Ishikawa (cell line): ENCODE measurements around the gene LRRC45.

ENCODE experiments used
- CEBPB ChIP-seq: IDR thresholded peaks from 2 replicates; pipeline ENCODE4 v1.6.1; 2012
- CREB1 ChIP-seq: IDR thresholded peaks from 2 replicates; pipeline ENCODE4 v1.6.1; 2012; ENCODE audit warnings: low read depth
- EGR1 ChIP-seq: IDR thresholded peaks from 2 replicates; pipeline ENCODE4 v1.6.1; 2012
- EP300 ChIP-seq: IDR thresholded peaks from 2 replicates; pipeline ENCODE4 v1.6.1; 2012; ENCODE audit warnings: borderline replicate concordance
- FOXM1 ChIP-seq: IDR thresholded peaks from 2 replicates; pipeline ENCODE4 v1.6.1; 2012; ENCODE audit warnings: low read depth, borderline replicate concordance
- NFIC ChIP-seq: IDR thresholded peaks from 2 replicates; pipeline ENCODE4 v1.6.1; 2012
- RAD21 ChIP-seq: IDR thresholded peaks from 2 replicates; pipeline ENCODE4 v1.6.1; 2012; ENCODE audit warnings: low read depth
- TAF1 ChIP-seq: IDR thresholded peaks from 2 replicates; pipeline ENCODE4 v1.6.1; 2012; ENCODE audit warnings: low read depth, mild to moderate bottlenecking
- TCF12 ChIP-seq: IDR thresholded peaks from 2 replicates; pipeline ENCODE4 v1.6.1; 2012; ENCODE audit warnings: low read depth
- TEAD4 ChIP-seq: IDR thresholded peaks from 2 replicates; pipeline ENCODE4 v1.6.1; 2012
- YY1 ChIP-seq: IDR thresholded peaks from 2 replicates; pipeline ENCODE4 v1.6.1; 2012; ENCODE audit warnings: low read depth
- ZBTB7A ChIP-seq: IDR thresholded peaks from 2 replicates; pipeline ENCODE4 v1.6.1; 2012; ENCODE audit warnings: low read depth
- TF ChIP-seq, protein P1 (sequence below): IDR thresholded peaks from 2 replicates; pipeline ENCODE4 v1.6.1; 2012
- TF ChIP-seq, protein P2 (sequence below): IDR thresholded peaks from 2 replicates; pipeline ENCODE4 v1.6.1; 2012
- TF ChIP-seq, protein P3 (sequence below): IDR thresholded peaks from 2 replicates; pipeline ENCODE4 v1.6.1; 2012; ENCODE audit warnings: low read depth, mild to moderate bottlenecking

Gene LRRC45

DNA sequence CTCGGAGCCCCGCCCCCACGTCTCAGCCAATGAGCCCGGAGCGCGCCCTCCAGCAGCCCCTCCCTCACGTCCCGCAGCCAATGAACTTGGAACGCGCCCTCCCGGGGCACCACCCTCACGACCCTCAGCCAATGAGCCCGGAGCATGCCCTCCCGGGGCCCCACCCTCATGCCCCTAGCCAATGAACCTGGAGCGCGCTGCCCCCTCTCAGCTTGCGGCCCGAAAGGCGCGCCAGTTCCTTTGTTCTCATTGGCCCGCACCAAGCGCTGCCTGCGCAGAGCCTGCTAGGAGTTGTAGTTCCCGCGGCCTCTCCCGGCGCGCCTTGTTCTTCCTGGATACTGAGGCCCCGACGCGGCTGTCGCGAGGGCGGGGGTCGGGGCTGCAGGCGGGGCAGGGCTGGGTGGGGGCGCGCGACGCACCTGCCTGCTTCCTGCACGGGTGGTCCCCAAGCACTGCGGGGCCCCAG is at the start of gene LRRC45:
Gene LRRC45 (plus strand): TSS at position 325 of the 466 bp plus-strand sequence. CDS start 339 bp downstream, outside the sequence.
- peak; percentile 11; the same call in 1 of the 2 replicates for TF ChIP-seq CREB1
- TF ChIP-seq TAF1 = no peak
- peak; percentile 43; the same call in 1 of the 2 replicates for TF ChIP-seq FOXM1
- 0 out of 2 replicates have a peak, but pooled peaks have one; percentile 4 for TF ChIP-seq EP300
- TF ChIP-seq CEBPB = no peak

DNA sequence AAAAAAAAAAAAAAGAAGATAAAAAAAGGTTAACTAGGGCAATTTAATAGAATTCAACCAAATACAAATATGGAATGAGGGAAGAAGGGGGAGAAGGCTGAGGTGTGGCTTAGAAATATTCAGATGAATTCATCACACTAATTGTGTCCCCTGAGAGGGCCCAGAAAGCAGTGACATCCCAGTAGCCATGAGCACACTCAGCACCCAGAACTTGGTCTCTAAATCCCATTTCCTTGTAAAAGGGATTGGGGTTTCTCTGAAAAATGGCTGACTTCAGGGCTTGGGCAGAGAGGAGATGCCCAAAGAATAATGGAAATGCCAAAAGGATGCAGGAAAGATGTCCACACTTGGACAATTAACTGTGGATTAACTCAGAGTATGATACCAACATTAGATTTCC is 49.7 kb upstream of the LRRC45 start:
- TF ChIP-seq TEAD4 = no peak
- TF ChIP-seq, protein P1, sequence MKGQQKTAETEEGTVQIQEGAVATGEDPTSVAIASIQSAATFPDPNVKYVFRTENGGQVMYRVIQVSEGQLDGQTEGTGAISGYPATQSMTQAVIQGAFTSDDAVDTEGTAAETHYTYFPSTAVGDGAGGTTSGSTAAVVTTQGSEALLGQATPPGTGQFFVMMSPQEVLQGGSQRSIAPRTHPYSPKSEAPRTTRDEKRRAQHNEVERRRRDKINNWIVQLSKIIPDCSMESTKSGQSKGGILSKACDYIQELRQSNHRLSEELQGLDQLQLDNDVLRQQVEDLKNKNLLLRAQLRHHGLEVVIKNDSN = no peak
- no peak for TF ChIP-seq TCF12
- no peak for TF ChIP-seq FOXM1
- TF ChIP-seq, protein P2, sequence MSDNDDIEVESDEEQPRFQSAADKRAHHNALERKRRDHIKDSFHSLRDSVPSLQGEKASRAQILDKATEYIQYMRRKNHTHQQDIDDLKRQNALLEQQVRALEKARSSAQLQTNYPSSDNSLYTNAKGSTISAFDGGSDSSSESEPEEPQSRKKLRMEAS = no peak

DNA sequence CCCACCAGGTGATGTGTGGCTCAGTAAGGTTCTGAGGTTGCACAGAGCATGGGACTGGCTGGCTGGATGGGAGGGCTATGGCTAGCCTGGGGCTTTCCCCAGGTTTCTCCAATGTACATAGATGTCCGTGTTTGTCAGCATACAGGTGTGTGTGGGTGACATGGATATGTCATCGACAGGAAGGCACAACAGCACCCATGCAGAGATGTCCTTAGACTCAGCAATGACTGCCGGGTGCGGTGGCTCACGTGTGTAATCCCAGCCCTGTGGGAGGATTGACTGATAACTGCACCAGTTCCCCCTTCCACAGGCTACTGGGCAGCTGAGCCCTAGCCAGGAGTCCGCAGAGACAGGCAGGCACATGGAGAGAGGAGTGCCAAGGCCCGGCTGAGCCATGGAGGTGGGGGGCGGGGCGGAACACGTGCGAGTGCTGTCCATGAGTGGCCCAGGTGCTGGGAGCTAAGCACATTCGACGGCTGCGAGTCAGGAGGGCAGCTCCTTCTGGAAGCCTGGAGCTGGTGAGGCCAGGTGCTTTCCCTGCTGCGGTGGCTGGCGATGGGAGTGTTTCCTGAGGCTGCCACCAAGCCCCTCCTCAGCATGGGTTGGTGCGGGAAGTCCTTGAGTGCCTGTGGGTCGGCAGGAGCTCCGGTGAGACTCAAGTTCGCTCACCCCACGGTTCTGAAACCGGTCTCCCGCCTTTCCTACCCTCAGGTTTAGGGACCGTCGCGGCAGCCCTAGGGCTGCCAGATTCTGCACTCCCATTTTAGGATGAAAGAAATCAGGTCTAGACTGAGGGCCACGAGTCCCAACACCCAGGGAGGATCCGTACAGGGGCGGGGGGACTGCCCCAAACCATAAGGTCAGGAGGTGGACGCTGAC is 46.5 kb upstream of the LRRC45 start:
- TF ChIP-seq NFIC (no peak), EP300 (no peak), YY1 (no peak), CEBPB (no peak), ZBTB7A (no peak), RAD21 (no peak)
- TF ChIP-seq, protein P1 = no peak
- TF ChIP-seq, protein P2 = peak; percentile 89

DNA sequence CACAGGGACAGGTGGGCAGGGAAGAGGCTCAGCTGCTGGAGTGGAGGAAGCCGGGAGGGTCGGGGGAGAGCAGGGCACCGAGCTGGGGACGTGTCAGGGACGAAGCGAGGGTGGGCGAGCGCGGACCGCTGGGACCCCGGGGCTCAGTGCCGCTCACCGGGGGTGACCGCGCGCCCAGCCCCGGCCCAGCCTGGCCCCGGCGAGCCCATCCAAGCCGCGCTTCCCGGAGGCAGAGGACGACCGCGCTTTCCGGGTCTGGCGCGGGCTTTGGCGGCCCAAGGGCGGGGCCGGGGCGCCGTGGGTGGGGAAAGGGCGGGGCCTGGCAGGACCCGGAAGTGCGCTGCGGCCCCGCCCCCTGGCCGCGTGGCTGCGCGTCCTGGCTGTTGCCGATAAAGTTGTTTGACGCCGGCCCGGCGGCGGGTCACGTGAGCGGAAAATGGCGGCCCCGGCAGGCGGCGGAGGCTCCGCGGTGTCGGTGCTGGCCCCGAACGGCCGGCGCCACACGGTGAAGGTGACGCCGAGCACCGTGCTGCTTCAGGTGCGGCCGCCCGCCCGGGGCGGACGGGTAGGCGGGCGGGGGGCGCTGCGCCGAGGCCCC is 45.8 kb upstream of the LRRC45 start, which contains the start of gene ASPSCR1:
Gene ASPSCR1 (plus strand): TSS at position 419 of the 598 bp plus-strand sequence. CDS start 18 bp downstream, at position 437.
- TF ChIP-seq CREB1 (peak; percentile 29; the same call in 1 of the 2 replicates), TAF1 (peak; percentile 53; the same call in 1 of the 2 replicates), YY1 (peak; percentile 93), TEAD4 (no peak), TCF12 (peak; percentile 79; the same call in 1 of the 2 replicates), EP300 (peak; percentile 41; the same call in 1 of the 2 replicates), ZBTB7A (no peak), EGR1 (peak; percentile 25; the same call in 1 of the 2 replicates), RAD21 (no peak)
- TF ChIP-seq, protein P2 = peak; percentile 96
- TF ChIP-seq, protein P1 = peak; percentile 97

DNA sequence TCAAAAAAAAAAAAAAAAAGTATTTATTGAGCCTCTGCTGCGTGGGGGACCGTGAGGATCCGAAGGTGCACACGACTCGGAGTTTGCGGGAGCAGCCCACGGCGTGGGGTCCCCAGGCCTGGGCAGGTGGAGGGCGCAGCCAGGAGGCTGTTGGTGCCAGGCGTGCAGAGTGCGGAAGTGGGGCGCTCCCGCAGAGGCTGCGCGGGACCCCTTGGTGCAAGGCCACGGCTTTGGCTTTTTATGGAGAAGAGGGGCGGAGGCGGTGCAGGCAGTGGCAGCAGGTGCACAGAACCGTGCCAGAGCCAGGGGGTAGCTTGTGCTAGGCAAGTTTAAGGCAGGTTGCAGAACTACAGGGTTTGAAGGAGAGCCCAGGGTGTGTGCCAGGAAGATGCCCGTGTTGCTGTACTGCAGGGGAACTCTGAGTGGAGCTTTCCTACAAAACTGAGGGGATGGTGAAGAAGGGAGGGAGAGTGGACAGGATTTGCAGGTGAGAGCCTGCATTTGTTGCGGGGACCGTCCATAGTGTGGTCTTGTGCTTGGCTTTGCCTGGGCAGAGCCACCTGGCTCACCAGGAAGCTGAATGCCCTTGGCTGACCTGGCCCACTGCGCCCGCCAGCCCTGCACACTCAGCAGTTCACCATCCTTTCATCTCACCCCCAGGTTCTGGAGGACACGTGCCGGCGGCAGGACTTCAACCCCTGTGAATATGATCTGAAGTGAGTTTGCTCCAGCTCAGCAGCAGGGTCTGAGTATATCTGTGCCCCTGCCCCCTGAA is 44.4 kb upstream of the LRRC45 start:
- no peak for TF ChIP-seq EGR1
- TF ChIP-seq EP300 = no peak
- no peak for TF ChIP-seq TAF1

DNA sequence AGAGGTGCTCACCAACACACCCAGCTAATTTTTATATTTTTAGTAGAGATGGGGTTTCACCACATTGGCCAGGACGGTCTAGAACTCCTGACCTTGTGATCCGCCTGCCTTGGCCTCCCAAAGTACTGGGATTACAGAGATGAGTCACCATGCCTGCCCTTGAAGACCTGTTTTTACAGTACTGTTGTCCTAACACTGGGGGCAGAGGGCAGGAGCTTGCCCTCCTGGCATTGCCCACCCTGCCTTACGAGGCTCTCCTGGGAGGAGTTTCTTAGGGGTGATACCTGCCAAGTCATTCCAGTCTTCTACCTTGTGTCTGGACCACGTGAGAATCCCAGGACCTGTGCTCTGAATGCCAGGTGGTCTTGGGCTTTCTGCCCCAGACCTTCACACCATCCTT is 43.0 kb upstream of the LRRC45 start:
- TF ChIP-seq YY1 (no peak), EGR1 (no peak), TEAD4 (no peak), NFIC (no peak), EP300 (no peak), CREB1 (no peak), ZBTB7A (no peak), FOXM1 (no peak), CEBPB (no peak), RAD21 (no peak)
- TF ChIP-seq, protein P3, sequence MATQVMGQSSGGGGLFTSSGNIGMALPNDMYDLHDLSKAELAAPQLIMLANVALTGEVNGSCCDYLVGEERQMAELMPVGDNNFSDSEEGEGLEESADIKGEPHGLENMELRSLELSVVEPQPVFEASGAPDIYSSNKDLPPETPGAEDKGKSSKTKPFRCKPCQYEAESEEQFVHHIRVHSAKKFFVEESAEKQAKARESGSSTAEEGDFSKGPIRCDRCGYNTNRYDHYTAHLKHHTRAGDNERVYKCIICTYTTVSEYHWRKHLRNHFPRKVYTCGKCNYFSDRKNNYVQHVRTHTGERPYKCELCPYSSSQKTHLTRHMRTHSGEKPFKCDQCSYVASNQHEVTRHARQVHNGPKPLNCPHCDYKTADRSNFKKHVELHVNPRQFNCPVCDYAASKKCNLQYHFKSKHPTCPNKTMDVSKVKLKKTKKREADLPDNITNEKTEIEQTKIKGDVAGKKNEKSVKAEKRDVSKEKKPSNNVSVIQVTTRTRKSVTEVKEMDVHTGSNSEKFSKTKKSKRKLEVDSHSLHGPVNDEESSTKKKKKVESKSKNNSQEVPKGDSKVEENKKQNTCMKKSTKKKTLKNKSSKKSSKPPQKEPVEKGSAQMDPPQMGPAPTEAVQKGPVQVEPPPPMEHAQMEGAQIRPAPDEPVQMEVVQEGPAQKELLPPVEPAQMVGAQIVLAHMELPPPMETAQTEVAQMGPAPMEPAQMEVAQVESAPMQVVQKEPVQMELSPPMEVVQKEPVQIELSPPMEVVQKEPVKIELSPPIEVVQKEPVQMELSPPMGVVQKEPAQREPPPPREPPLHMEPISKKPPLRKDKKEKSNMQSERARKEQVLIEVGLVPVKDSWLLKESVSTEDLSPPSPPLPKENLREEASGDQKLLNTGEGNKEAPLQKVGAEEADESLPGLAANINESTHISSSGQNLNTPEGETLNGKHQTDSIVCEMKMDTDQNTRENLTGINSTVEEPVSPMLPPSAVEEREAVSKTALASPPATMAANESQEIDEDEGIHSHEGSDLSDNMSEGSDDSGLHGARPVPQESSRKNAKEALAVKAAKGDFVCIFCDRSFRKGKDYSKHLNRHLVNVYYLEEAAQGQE = no peak
